Endodermal cell (in vitro differentiated cells): ENCODE results near the gene OPCML. TPM values are rescaled to one million over a fixed set of nuclear protein-coding genes. Genes with fewer than 3 reads are reported as not detected.

Experiments
- DNase-seq: peaks from one replicate; pipeline ENCODE4 v3.0.0-alpha.2; 2017
- H3K27ac ChIP-seq: 2 replicates; pipeline ENCODE4 v1.5.1; 2013; ENCODE audit warnings: mild to moderate bottlenecking, low read depth, low read length, moderate library complexity
- H3K27me3 ChIP-seq: 2 replicates; pipeline ENCODE4 v1.6.1; 2013; ENCODE audit warnings: mild to moderate bottlenecking, low read length, moderate library complexity; ENCODE audit not compliant: insufficient read depth, control insufficient read depth, poor library complexity, severe bottlenecking
- H3K36me3 ChIP-seq: 2 replicates; pipeline ENCODE4 v1.7.0; 2013; ENCODE audit warnings: mild to moderate bottlenecking, low read length, moderate library complexity; ENCODE audit not compliant: control insufficient read depth, insufficient read depth
- H3K4me1 ChIP-seq: one replicate; pipeline ENCODE4 v1.7.0; 2013; ENCODE audit warnings: low read length; ENCODE audit not compliant: control insufficient read depth, insufficient read depth
- H3K4me3 ChIP-seq: 2 replicates; pipeline ENCODE4 v1.5.1; 2013; ENCODE audit warnings: mild to moderate bottlenecking, low read length, moderate library complexity
- H3K9ac ChIP-seq: 2 replicates; pipeline ENCODE4 v1.6.1; 2013; ENCODE audit warnings: mild to moderate bottlenecking, low read length, moderate library complexity; ENCODE audit not compliant: poor library complexity, severe bottlenecking; ENCODE audit errors: extremely low read depth
- H3K9me3 ChIP-seq: 2 replicates; pipeline ENCODE4 v1.6.1; 2013; ENCODE audit warnings: mild to moderate bottlenecking, low read length, moderate library complexity; ENCODE audit not compliant: control insufficient read depth
- H3K27ac Mint-ChIP-seq: 2 replicates; pipeline ENCODE4 v1.8.0; 2020; ENCODE audit warnings: mixed read lengths
- H3K27me3 Mint-ChIP-seq: 2 replicates; pipeline ENCODE4 v1.8.0; 2021; ENCODE audit warnings: mild to moderate bottlenecking, mixed read lengths; ENCODE audit not compliant: insufficient read depth
- H3K36me3 Mint-ChIP-seq: 2 replicates; pipeline ENCODE4 v1.8.0; 2020; ENCODE audit warnings: low read depth, mixed read lengths
- H3K4me1 Mint-ChIP-seq: 2 replicates; pipeline ENCODE4 v1.8.0; 2020; ENCODE audit warnings: mixed read lengths
- H3K4me3 Mint-ChIP-seq: 2 replicates; pipeline ENCODE4 v1.8.0; 2020; ENCODE audit warnings: mild to moderate bottlenecking, moderate library complexity, mixed read lengths
- H3K9me3 Mint-ChIP-seq: 2 replicates; pipeline ENCODE4 v1.8.0; 2020; ENCODE audit warnings: mild to moderate bottlenecking, mixed read lengths
- WGBS, 2 experiments: methylation state at CpG; one replicate each; pipeline versions ENCODE4 v1.1.5 to v1.1.7; 2013; ENCODE audit warnings: missing lambda C conversion rate in 2 of 2, mixed read lengths in 1 of 2; ENCODE audit not compliant: insufficient coverage in 1 of 2, insufficient read length in 1 of 2; 5-methylcytosine and 5-hydroxymethylcytosine counted together
- total RNA-seq, 2 donors: library from RNA; stranded (reverse); fragmentation: NEBNext Ultra II Directional in 1 of 2; extraction: Animal tissue kit (Norgen Biotek cat#: 25700) in 1 of 2; gene quantifications; 2 replicates in 1 of 2; 3 replicates in 1 of 2; pipeline ENCODE4 v1.2.1, GENCODE V29; 2021
- TF ChIP-seq, protein P1 (sequence below): fragments of 200-600 bp; sonication (generic); conservative IDR thresholded peaks from 2 replicates; pipeline ENCODE4 v1.5.0; 2021; ENCODE audit warnings: antibody characterized with exemption, mild to moderate bottlenecking

OPCML gene
- total RNA-seq, 2 donors from 2014 or later: 0.49 to 0.86 TPM

DNA sequence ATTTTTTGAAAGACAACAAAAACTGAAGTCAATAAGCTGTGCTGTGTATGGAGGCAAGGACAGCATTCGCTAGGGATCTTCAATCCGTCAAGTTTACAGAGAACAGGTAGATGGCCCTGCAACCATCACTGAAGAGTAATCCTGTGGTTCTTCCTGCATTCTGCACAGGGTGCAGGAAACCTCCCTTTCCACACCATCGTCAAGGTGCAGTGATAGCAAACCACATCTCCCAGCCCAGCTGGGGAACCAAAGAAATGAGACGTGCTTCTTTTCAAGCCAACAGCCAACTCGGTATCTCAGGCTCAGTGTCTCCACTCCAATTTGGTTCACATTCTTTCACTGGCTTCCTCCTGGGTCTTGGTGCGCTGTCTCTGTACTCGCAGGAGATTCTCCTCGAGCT, 814.5 kb downstream of the OPCML start:
- no peaks in the 10 kb centered on the region for H3K36me3 Mint-ChIP-seq
- peaks cover 17% of the 10 kb centered on the region for H3K4me1 Mint-ChIP-seq
- no peak overlapping the region for H3K4me3 ChIP-seq
- H3K27ac Mint-ChIP-seq: no peak overlapping the region
- 92 to 97% methylated on average over 6 to 8 of the region's 8 CpGs for WGBS, 2 experiments
- no peak overlapping the region for H3K4me3 Mint-ChIP-seq
- H3K27me3 Mint-ChIP-seq: no peaks in the 10 kb centered on the region
- TF ChIP-seq, protein P1, sequence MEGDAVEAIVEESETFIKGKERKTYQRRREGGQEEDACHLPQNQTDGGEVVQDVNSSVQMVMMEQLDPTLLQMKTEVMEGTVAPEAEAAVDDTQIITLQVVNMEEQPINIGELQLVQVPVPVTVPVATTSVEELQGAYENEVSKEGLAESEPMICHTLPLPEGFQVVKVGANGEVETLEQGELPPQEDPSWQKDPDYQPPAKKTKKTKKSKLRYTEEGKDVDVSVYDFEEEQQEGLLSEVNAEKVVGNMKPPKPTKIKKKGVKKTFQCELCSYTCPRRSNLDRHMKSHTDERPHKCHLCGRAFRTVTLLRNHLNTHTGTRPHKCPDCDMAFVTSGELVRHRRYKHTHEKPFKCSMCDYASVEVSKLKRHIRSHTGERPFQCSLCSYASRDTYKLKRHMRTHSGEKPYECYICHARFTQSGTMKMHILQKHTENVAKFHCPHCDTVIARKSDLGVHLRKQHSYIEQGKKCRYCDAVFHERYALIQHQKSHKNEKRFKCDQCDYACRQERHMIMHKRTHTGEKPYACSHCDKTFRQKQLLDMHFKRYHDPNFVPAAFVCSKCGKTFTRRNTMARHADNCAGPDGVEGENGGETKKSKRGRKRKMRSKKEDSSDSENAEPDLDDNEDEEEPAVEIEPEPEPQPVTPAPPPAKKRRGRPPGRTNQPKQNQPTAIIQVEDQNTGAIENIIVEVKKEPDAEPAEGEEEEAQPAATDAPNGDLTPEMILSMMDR: no peak
- no peak for DNase-seq
- H3K36me3 ChIP-seq: no peaks in the 10 kb centered on the region
- no peaks in the 10 kb centered on the region for H3K9me3 ChIP-seq
- no peak overlapping the region for H3K27ac ChIP-seq
- peaks cover 6% of the 10 kb centered on the region for H3K4me1 ChIP-seq
- H3K9ac ChIP-seq: no peak overlapping the region
- no peaks in the 10 kb centered on the region for H3K27me3 ChIP-seq
- H3K9me3 Mint-ChIP-seq: no peaks in the 10 kb centered on the region

DNA sequence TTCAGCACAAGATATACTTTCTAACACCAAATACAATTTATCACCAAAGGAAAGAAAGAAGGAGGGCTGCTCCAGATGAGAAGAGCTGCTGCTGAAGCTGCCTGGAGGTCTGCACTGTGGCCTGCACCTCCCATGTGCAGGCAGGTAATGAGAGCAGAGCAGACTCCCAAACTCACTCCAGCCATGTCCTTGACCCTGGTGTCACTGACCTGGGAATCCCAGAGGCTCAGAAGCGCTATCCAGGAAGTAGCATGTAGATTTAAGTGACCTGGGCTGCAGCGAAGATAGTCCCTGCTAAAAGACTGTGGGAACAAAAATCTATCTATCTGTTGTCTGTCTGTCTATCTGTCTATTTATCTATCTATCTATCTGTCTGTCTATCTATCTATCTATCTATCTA, 816.3 kb downstream of the OPCML start:
- Mint-ChIP-seq H3K4me3 (no peak overlapping the region), H3K4me1 (peaks cover 17% of the 10 kb centered on the region)

DNA sequence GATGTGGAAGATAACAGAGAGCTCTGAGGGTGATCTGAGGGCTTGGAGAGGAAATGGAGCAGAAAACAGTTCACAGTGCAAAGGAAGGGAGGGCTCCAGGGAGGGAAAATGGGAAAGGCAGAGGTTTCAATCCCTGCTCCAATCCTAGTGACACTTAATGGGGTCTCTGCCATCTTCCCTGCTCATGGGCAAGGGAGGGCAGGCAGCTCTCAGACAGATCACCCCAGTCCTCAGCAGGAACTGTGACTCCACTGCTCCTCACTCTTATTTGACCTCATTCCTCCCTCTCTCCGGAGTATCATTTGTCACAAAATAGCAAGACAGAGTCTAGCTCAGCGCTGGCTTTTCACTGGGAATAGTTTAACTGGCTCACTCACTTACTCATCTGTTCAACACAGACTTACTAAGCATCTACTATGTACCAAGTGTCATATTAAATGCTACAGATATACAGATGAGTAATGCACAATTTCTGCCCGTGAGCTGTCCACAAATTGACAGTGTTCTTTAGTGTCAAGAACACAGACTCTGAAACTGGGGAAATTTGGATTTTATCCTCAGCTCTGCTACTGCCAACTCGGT, 817.4 kb downstream of the OPCML start:
- H3K9me3 ChIP-seq: no peaks in the 10 kb centered on the region
- Mint-ChIP-seq H3K36me3 (no peaks in the 10 kb centered on the region), H3K4me3 (no peak overlapping the region), H3K9me3 (no peaks in the 10 kb centered on the region), H3K27ac (no peak overlapping the region), H3K27me3 (no peaks in the 10 kb centered on the region), H3K4me1 (peaks cover 14% of the 10 kb centered on the region)
- peaks cover 6% of the 10 kb centered on the region for H3K4me1 ChIP-seq
- H3K27me3 ChIP-seq: no peaks in the 10 kb centered on the region
- no peak overlapping the region for H3K9ac ChIP-seq
- no peaks in the 10 kb centered on the region for H3K36me3 ChIP-seq
- TF ChIP-seq, protein P1: no peak
- no peak for DNase-seq
- H3K27ac ChIP-seq: no peak overlapping the region
- WGBS, 2 experiments: 92 to 100% methylated on average over 3 to 4 of the region's 4 CpGs
- H3K4me3 ChIP-seq: no peak overlapping the region

More for the DNA sequence above, 816.3 kb downstream of the OPCML start:
- DNase-seq: no peak
- H3K9me3 Mint-ChIP-seq: no peaks in the 10 kb centered on the region
- Histone ChIP-seq H3K27me3 (no peaks in the 10 kb centered on the region), H3K9ac (no peak overlapping the region), H3K4me3 (no peak overlapping the region), H3K36me3 (no peaks in the 10 kb centered on the region), H3K4me1 (peaks cover 6% of the 10 kb centered on the region), H3K27ac (no peak overlapping the region), H3K9me3 (no peaks in the 10 kb centered on the region)
- H3K36me3 Mint-ChIP-seq: no peaks in the 10 kb centered on the region
- no peak overlapping the region for H3K27ac Mint-ChIP-seq
- TF ChIP-seq, protein P1: no peak
- H3K27me3 Mint-ChIP-seq: no peaks in the 10 kb centered on the region
- 90% methylated on average over 2 of the region's 2 CpGs for WGBS, 2 experiments
